Left lung (tissue), 10 donors: ENCODE results near the gene PDE1A. TPM values are rescaled to one million over a fixed set of nuclear protein-coding genes. Genes with fewer than 3 reads are reported as not detected.
A peak's percentile ranks its signal among the peaks of the same experiment; 100 is the strongest.
"Not testable (repeated sequence)": the region's sequence is repeated elsewhere in the genome, so short reads cannot be mapped to it uniquely, and the experiment has no call there.

Source experiments
- ATAC-seq: fragments of 200-7000 bp; cut with Tn5 transposase; one replicate; pipeline ENCODE4 v1.9.1; 2020; ENCODE audit warnings: moderate library complexity
- DNase-seq, 4 donors: peaks; one replicate each; pipeline ENCODE4 v3.0.0-alpha.2; 2013 to 2020
- H3K27ac ChIP-seq, 2 donors: fragments of 200-600 bp; sonication (generic) in 1 of 2; one replicate each; pipeline versions ENCODE4 v1.5.0 to v1.8.0; 2020 to 2021
- H3K27me3 ChIP-seq, 2 donors: fragments of 200-600 bp; sonication (generic) in 1 of 2; one replicate each; pipeline versions ENCODE4 v1.5.0 to v1.8.0; 2020 to 2021
- H3K36me3 ChIP-seq, 2 donors: fragments of 200-600 bp; sonication (generic) in 1 of 2; one replicate each; pipeline versions ENCODE4 v1.5.0 to v1.8.0; 2020 to 2021
- H3K4me1 ChIP-seq, 2 donors: fragments of 200-600 bp; one replicate each; pipeline ENCODE4 v1.8.0; 2021
- H3K4me3 ChIP-seq, 2 donors: fragments of 200-600 bp; sonication (generic) in 1 of 2; one replicate each; pipeline versions ENCODE4 v1.5.0 to v1.8.0; 2020 to 2021; ENCODE audit warnings: mild to moderate bottlenecking in 1 of 2
- H3K9me3 ChIP-seq, 2 donors: fragments of 200-600 bp; sonication (generic) in 1 of 2; one replicate each; pipeline versions ENCODE4 v1.5.0 to v1.8.0; 2020 to 2021
- intact Hi-C, 2 donors: fragments of 100-400 bp; cut with DNase I; formaldehyde crosslinking; loops; one replicate each; pipeline versions ENCODE4 v1.11.2 to v1.14.2; 2022
- polyA plus RNA-seq, 6 donors: library from polyadenylated mRNA; unstranded; fragments of 120-200 nt; gene quantifications; one replicate each; pipeline ENCODE4 v1.2.1, GENCODE V29; 2013; ENCODE audit not compliant: insufficient read length in 6 of 6
- total RNA-seq, 2 donors: library from RNA; stranded (reverse); fragmentation: NEBNext Ultra II Directional; extraction: Animal tissue kit (Norgen Biotek cat#: 25700); gene quantifications; one replicate each; pipeline ENCODE4 v1.2.1, GENCODE V29; 2021
- TF ChIP-seq, protein P1 (sequence below), 2 donors: fragments of 200-600 bp; sonication (generic) in 1 of 2; IDR thresholded peaks; one replicate each; pipeline versions ENCODE4 v1.5.0 to v1.8.0; 2021; ENCODE audit warnings: antibody characterized with exemption in 2 of 2
- donor health status: DM: no; HTN: yes; CAD: no.
- donor health status: DM: no; HTN: no; CAD: no.

Gene PDE1A
- total and polyA plus RNA-seq, 8 donors, result 4.6 to 16.3 (median 13.2) TPM

DNA sequence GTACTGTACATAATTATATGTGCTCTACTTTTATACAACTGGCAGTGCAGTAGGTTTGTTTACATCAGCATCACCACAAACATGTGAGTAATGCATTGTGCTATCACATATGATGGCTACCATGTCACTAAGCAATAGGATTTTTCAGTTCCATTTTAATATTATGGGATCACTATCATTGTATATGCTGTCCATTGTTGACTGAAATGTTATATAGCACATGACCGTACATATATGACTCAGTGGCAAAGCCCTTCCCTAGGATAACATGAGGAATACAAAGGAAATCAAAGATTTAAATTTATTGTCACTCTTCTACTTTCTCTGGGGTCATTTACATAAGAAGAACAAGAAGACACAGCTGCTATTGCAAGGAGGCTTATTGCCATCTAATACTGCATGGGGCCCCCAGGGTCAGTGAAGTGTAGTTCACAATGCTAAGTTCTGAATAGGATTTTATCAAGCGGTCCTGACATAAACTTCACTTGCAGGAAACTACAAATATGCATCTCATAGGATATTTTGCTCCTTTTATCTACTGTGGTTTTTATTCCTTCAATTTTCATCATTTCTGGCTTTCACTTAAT, 21.8 kb downstream of the PDE1A start:
- Histone ChIP-seq H3K27ac (no peak overlapping the region), H3K4me1 (no peaks in the 10 kb centered on the region), H3K9me3 (no peaks in the 10 kb centered on the region), H3K36me3 (no peaks in the 10 kb centered on the region), H3K4me3 (no peak overlapping the region), H3K27me3 (no peaks in the 10 kb centered on the region)
- no peak for DNase-seq
- TF ChIP-seq, protein P1, sequence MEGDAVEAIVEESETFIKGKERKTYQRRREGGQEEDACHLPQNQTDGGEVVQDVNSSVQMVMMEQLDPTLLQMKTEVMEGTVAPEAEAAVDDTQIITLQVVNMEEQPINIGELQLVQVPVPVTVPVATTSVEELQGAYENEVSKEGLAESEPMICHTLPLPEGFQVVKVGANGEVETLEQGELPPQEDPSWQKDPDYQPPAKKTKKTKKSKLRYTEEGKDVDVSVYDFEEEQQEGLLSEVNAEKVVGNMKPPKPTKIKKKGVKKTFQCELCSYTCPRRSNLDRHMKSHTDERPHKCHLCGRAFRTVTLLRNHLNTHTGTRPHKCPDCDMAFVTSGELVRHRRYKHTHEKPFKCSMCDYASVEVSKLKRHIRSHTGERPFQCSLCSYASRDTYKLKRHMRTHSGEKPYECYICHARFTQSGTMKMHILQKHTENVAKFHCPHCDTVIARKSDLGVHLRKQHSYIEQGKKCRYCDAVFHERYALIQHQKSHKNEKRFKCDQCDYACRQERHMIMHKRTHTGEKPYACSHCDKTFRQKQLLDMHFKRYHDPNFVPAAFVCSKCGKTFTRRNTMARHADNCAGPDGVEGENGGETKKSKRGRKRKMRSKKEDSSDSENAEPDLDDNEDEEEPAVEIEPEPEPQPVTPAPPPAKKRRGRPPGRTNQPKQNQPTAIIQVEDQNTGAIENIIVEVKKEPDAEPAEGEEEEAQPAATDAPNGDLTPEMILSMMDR (IDR thresholded peaks at IDR 0.05), result no peak
- ATAC-seq, result no peak
- intact Hi-C loops, result no loop called here

DNA sequence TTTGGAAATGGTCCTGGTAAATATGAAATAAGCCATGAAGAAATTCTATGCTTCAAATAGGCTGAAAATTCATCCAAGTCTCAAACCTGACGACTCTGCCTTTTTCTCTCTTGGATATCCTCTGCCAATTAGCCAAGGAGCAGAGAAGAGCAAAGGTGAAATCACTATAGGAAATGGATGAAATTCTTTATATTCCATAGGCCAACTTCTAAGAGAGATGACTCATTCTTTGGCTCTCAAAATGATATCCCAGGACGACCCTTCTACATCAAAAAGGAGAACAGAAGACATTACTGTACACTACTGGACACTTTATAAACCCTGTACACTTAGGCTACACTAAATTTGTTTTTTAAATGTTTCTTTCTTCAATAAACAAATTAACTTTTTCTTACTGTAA, 22.7 kb downstream of the PDE1A start:
- no peaks in the 10 kb centered on the region for H3K9me3 ChIP-seq
- TF ChIP-seq, protein P1 (IDR thresholded peaks at IDR 0.05), result no peak
- no peaks in the 10 kb centered on the region for H3K27me3 ChIP-seq
- H3K4me3 ChIP-seq, result no peak overlapping the region
- no peak overlapping the region for H3K27ac ChIP-seq
- DNase-seq (no peak), ATAC-seq (no peak)
- no peaks in the 10 kb centered on the region for H3K4me1 ChIP-seq
- no peaks in the 10 kb centered on the region for H3K36me3 ChIP-seq
- intact Hi-C loops, result no loop called here

DNA sequence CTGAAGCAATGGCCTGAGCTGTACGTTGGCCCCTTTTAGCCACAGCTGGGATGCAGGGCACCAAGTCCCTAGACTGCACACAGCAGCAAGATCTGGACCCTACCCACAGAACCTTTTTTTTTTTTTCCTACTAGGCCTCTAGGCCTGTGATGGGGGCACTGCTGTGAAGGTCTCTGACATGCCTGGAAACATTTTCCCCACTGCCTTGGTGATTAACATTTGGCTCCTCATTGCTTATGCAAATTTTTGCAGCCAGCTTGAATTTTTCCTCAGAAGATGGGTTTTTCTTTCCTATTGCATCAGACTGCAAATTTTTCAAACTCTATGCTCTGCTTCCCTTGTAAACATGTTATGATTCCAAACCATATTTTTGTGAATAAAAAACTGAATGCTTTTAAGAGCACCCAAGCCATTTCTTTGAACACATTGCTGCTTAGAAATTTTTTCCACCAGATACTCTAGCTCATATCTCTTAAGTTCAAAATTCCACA, 33.5 kb downstream of the PDE1A start:
- TF ChIP-seq, protein P1 (IDR thresholded peaks at IDR 0.05), result no peak
- intact Hi-C loops, result no loop called here
- H3K4me1 ChIP-seq, result no peaks in the 10 kb centered on the region
- no peaks in the 10 kb centered on the region for H3K36me3 ChIP-seq
- no peak overlapping the region for H3K27ac ChIP-seq
- no peak overlapping the region for H3K4me3 ChIP-seq
- no peaks in the 10 kb centered on the region for H3K27me3 ChIP-seq
- H3K9me3 ChIP-seq, result no peaks in the 10 kb centered on the region
- ATAC-seq (no peak), DNase-seq (no peak)

DNA sequence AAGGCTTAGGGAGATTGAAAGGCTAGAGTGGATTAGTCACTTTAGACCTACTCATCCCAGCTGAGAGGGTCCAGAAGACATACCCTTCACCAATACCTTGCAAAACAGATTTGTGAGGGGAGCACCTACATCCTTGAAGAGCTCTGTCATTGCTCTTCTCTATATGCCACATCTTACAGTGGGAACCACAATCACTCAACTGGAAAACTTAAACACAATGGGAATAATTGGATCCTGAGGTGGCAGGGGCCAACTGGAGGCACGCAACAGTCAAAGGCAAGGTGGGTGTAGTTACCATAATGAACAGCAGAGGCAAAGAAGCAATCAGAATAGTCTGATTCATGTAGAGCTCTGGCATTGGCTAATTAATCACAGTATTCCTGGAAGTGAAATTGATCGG, 35.4 kb downstream of the PDE1A start:
- TF ChIP-seq, protein P1 (IDR thresholded peaks at IDR 0.05), result no peak
- H3K36me3 ChIP-seq, result no peaks in the 10 kb centered on the region
- H3K4me3 ChIP-seq, result no peak overlapping the region
- ATAC-seq (no peak), DNase-seq (no peak)
- no peaks in the 10 kb centered on the region for H3K9me3 ChIP-seq
- intact Hi-C loops, result no loop called here
- H3K27me3 ChIP-seq, result no peaks in the 10 kb centered on the region
- no peak overlapping the region for H3K27ac ChIP-seq
- H3K4me1 ChIP-seq, result no peaks in the 10 kb centered on the region

DNA sequence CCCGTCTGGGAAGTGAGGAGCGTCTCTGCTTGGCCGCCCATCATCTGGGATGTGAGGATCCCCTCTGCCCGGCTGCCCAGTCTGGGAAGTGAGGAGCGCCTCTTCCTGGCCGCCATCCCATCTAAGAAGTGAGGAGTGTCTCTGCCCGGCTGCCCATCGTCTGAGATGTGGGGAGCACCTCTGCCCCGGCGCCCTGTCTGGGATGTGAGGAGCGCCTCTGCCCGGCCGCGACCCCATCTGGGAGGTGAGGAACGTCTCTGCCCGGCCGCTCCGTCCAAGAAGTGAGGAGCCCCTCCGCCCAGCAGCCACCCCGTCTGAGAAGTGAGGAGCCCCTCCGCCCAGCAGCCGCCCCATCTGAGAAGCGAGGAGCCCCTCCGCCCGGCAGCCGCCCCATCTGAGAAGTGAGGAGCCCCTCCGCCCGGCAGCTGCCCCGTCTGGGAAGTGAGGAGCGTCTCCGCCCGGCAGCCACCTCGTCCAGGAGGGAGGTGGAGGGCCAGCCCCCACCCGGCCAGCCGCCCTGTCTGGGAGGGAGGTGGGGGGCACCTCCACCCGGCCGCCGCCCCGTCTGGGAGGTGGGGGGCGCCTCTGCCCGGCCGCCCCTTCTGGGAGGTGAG, 40.5 kb downstream of the PDE1A start:
- H3K36me3 ChIP-seq, H3K27me3 ChIP-seq, H3K4me3 ChIP-seq, ATAC-seq, H3K27ac ChIP-seq, H3K4me1 ChIP-seq, intact Hi-C loops: not testable (repeated sequence)
- peaks cover 0 to 20% of the 10 kb centered on the region in 2 donors for H3K9me3 ChIP-seq
- peak in 1 of 4 donors; percentile 79 for DNase-seq
